GM21576 (cell line): ENCODE measurements around the gene PFDN2.
"Not testable (repeated sequence)": the region's sequence is repeated elsewhere in the genome, so short reads cannot be mapped to it uniquely, and the experiment has no call there.

Experiments
- ATAC-seq: cut with Tn5 transposase; IDR thresholded peaks from one replicate; pipeline ENCODE4 v1.9.1; 2021; ENCODE audit warnings: mild to moderate bottlenecking, moderate library complexity; ENCODE audit not compliant: unreplicated experiment

The PFDN2 gene

DNA sequence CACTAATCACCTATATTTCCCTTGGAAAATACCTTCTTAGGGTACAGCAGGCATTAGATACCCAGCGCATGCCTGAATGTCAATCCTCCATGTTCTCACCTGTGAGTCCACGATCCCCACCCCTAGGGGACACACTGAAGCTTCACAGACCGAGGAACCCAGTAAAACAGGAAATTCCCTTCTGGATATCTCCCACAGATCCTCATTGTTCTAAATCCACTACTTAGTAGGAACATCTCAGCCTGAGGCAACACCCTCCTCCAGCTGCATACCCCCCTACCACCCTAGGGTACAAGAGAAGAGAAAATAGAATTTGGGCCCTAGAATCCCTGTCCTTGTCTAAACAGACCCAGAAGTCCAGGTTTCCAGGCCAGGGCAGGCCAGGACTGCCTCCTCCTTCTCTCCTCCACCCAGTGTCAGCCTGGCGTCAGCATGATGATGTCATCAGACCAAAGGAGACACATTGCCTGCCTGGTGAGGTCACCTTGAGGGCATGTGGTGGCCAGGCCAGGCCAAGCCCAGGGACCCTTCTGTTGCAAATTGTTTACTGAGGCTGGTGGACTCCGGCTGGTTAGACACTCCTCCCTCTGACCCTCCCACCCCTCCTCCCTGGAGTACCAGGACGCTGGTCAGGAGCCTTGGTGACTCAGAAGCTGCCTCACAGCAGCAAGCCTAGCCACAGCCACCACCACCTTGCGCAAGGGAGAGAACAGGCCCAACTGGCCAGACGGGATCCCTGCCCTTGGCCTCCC, 34.7 kb downstream of the PFDN2 start:
- no peak for ATAC-seq

DNA sequence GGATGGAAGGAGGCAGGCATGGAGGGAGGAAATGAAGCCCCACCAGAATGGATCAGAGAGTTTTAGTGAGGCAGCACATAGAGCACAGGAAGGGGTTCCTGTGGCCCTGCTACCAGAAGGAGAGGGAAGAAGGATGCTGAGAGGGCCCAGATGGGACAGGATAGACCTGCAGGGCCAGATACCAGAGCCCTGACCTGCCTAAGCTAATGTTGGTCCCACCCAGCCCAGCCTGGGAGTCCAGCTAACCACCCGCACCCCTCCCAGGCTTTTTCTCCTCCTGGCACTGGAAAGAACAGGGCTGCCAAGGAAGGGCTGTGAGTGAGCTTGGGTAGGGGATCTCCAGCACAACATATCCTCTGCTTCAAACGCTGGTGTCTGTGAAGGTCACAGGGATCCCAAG, 35.4 kb downstream of the PFDN2 start:
- ATAC-seq: no peak

DNA sequence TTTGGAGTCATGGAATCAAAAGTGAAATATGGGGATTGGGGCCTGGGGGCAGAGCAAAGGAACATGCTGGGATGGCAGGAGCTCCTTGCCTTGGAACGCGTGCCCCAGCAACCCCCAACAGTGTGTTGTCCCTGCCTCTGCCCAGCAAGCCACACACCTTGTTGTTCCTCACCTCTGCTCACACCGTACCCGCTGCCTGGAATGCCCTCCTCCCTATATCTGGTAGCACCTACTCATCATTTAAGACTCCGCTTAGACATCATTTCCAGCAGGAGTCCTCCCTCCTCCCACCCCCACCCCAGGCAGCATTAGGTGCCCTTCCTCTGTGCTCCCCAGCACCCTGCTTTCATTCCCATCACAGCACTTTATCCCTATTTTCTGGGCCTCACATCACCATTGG, 36.3 kb downstream of the PFDN2 start:
- ATAC-seq: no peak

DNA sequence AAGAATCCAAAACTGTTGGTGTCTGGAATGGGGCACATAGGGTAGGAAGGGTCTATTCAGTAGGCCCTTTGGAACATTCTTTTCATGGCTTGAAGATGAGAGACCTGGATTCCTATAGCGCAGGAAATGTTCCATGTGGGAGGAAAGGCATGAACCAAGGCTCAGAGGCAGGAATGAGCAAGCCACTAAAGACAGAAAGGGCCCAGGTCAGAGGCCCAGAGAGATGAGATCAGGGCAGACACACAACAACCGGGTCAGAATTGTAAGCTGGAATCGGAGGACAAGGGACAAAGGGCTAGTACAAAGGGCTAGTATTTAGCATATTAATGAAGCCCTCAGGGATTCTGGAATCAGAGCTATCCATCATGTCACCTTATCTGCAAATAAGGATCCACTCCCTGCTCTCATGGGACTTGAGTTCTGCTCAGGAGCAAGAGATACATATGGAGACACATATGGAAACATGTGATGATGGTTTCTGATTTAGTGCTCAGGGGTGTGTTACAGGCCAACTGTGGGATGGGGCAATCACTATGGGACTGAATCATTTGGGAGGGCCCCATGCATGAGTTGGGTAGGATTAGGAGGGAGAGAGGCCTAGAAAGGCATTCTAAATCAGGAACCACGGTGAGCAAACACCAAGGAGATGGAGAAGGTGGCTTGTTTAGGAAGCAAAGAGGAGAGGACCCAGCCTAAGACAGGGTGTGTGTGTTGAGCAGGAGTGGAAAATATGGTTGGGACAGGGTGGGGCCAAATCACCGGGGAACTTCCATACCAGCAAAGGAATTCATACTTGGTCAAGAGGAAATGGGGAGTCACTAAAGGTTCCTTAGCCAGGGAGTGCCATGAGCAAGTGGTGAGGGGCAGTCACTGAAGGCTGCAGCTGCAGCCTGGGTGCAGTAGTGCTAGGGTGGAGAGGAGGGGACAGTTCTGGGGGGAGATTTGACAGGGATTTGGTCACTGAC, 37.1 kb downstream of the PFDN2 start:
- ATAC-seq: no peak

DNA sequence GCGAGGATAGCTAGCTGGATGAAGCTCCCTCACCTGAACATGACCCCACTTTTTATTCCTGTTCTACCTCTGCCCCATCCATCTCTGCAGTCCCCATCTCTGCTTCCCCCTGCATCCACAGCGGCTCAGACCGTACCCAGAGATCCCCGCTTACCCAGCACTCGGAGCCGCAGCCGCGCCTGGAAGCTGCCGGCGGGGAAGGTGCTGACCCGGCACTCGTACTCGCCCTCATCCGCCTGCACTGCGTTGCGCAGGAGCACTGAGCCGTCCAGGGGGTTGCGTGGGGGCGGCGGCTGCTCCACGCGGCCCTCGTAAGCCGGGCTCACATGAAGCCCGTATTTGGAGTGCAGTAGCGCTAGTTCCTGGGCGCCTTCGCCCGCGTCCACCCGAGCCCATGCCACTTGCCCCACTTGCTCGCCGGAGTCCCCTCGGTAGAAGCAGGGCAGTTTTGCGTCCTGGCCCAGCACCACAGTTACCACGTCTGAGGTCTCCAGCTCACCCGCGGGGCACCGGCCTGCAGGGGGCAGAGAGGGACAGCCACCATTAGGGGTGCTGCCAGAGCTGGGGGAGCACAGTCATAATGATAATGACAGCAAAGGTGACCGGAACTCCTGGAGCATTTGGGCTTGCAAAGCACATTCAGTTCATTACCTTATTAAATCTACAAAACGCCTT, 38.3 kb downstream of the PFDN2 start:
- no peak for ATAC-seq

DNA sequence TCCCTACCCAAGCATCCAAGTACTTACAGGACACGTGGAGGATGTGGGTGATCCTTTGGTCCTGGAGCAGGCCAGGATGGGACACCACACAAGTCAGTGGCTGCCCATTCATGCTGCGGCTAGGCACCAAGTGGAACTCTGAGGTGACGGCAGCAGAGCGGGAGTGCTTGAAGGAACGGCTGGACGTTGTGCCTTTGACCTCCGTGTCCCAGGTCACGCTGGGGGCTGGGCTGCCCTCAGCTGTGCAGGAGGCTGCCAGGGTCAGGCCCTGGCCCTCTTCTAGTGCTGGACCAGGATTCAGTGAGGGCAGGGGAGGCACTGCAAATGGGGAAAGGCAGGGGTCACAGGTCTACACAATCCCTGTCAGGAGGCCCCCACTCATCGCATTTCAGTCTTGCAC, 40.4 kb downstream of the PFDN2 start:
- no peak for ATAC-seq

DNA sequence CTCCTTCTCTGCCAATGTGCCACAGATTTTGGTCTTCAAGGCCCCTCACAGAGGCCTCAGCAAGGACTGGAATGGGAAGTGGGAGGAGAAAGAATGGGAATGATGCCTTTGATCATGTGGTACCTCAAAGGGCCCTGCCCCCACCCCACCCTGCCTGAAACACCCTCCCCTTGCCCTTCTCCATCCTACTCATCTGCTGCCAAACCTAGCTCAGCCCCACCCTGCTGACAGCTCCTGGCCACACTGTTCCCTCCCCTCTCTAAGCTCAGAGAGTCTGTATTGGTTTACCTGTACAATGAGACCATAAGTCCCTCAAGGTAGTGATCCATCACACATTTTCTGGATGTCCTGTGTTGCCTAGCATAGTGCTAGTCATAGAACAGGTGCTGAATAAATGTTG, 41.4 kb downstream of the PFDN2 start:
- ATAC-seq: no peak

DNA sequence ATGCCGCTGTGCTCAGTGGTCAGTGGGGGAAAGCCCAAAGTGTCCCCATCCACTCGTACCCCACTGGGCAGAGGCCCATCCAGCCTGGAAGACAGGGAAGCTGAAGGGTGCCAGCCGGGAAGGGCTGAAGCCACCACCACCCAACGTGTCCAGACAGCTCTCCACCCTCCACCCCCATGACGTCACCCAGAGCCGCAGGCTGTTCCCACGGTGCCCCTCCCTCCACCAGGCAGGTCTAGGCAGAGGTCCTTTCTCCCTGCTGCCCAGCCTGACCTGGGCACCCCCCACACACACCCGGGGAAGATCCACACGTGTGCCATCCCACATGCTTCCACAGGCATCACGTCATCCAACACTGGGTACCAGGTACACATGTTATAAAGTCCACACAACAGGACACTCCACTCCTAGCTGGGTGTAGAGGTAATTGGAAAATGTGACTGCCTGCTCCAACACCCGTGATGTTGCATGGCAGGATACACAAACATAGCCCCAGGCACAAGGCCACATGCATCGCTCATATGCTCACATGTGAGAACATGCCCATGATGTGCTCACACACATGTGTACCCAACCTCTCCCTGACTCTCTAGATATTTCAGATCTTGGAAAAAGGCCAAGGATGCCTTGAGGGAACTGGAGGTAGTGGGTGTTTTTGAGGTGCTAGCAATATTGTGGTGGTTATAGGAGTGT, 43.0 kb downstream of the PFDN2 start:
- ATAC-seq: no peak

DNA sequence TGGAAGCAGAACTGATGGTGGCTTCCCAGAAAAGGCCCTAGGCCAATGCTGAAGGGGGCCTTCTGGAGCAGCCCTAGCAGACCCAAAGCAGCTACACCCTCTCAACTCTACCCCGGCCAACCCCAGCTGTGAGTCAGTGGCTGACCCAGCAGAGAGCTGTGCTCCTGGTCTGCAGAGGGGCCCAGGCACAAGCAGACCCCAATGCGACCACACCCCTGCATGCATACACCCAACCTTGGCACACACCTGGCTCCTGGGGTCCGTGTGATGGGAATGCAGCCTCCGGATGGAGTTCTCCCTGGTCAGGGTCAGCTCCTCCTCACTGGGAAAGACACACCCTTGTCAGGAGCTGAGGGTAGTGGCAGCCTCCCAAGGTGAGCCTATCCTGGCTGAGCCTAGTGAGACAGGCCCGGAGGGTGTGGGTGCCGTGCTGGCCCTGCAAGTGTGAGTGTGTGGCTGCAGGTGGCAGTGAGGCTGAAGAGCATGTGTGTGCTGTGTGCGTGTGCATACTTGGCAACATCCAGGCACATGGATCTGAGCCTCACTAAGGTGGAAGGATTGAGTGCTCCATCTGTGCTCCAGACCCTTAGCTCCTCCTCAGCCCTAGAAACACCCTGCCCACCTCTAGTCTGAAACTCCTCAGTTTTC, 44.2 kb downstream of the PFDN2 start:
- no peak for ATAC-seq

DNA sequence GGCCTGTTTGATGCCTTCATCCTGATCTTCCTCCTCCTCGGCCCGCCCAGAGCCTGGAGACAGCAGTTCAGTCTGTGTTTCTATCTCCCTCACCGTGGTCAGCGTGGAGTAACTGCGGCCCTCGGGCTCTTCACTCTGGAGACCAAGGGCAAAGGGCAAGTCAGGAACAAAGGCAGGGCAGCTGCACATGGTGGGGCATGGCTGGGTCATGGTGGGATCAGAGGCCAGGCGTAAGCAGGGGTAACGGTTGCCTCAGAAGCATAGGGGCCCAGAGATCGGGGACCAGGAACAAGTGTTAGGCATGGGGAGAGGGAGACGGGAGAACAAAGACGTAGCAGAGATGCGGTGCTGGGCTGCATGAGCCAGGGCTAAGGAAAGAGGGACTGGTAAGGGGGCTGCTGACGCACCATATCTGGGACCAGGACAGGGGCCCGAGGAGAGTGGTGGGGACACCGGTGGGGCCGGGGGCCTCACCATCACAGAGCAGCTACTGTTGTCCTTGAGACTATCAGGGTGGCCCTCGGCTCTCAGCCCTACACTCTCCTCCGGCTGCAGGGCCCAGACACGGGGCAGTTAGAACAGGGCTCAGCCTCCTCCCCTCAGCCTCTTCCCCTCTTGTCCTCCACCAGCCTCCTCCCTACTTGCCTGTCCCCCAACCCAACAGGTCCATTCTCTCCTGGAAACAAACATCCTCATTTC, 44.9 kb downstream of the PFDN2 start:
- no peak for ATAC-seq

DNA sequence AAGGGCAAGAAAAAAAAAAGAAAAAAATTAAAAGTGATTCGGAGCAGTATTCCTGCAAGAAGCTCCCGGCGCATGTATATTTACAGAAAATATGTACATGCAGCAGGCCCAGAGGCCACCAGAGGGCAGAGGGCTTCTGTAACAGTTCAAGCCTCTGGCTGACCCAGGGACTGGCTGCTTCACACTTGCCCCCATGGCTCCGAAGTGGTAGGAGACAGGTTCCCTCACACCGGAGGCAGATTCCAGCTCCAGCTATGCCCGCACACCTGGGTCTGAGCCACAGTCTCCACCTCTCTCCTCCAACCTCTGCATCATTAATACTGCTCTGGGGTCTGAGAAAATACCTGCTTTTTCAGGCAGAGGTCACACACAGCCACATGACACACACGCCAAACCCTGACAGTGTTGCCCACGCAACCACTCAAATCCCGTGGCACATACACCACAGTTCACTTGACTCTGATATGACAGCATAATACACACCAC, 45.9 kb downstream of the PFDN2 start:
- ATAC-seq: no peak

DNA sequence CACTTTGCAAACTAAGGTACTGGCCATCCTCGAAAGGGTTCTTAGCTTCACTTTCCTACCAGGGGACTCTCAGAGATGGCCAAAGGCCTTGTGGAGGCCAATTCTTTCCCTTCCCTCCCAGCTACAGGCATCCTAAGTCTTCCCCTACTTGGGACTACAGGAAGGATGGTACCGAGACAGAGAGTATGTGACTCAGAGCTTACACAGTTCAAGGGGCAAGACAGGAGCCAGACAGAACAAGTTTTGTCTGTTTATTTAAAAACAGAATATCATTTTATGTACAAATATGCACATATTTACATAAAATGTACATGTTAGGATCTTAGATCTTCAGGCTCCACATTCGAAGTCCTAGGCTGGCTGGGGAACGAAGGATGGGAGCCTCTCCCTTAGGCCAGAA, 47.1 kb downstream of the PFDN2 start:
- no peak for ATAC-seq

DNA sequence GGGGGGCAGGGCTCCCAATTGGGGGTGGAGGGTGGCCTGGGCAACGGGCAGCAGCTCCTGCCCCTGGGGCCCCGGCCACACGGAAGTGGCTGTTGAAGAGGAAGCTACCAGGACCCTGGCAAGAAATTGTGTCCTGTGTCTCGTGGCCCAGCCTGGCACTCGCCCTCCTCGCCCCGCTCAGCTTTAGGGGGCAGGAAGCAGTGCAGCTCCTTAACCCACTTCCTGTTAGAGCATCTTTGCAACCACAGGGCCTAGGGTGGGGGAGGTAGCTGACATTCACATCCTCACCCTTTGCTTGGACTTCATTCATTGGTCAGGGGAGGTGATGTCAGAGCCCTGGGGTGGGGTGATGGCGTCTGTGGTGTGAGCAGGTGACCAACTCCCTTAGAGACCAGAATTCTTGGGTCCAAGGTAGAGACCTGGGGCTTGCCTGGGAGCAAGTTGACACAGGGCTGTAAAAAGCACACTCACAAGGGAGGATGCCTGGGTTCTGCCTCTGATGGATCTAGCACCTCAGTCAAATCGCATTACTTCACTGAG, 48.0 kb downstream of the PFDN2 start, which contains the start of gene ARHGAP30:
Gene ARHGAP30, minus strand, starts transcription at position 161 of the 540 bp plus-strand sequence. CDS start 267 bp downstream, outside the sequence.
- ATAC-seq: peak; percentile 76

DNA sequence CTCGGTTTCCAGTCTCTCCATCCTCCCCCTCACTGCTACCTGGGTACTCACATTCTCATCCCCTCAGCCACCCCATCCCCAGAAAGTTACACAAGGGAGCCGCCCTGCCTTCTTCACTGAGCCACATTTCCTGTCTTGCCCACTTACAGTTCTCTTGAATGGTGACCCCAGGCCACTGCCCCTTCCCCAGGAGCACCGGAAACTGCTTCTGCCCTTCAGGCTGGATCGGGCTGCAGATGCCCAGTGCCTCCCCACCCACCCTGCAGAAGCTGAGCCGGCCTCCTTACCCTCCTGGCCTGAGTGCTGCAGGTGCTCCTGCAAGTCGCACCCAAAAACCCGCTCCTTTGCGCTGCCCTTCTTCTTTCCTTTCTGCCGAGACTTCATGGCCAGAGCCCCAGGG, 48.6 kb downstream of the PFDN2 start:
- ATAC-seq: no peak

DNA sequence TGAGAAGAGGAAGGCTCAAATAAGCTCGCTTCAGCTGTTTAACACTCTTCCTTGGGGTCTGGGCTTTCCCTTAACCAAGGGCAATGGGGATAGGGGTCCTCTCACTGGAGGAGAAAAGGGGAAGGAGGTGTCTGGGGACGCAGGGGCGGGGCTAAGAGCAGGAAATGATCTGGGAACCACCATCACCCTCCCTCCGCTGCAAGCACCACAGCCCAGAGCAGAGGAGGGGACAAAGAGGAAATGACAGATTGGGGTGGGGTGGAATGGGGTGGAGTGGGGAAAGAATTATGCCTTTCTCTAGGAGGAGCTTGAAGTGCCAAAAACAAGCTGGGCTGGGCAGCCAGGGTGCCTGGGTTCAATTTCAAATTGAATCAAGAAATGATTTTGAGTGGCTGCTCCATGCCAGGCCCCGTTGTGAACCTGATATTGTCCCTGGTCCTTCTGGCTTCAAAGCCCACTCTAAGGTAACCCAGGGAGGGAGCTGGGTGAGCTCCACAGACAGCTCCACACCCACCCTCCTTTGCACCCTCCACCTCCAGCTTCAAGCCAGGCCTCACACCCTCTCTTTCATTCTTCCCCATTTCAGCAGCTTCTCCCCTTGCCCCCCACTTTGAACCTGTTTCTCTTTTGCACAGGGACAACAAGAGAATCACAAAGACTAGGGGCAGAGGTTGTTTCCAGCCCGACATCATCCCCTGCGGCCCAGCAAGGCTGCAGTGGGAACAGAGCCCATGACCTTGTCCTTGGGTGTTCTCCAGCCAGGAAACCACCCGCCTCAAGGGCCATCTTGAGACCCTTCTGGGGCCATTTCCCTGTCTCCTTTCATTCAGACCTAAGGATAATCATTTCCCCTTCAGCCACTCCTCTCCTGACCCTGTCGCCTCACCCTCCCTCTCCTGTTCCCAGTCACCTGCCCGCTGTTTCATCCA, 49.3 kb downstream of the PFDN2 start:
- peak; percentile 49 for ATAC-seq

DNA sequence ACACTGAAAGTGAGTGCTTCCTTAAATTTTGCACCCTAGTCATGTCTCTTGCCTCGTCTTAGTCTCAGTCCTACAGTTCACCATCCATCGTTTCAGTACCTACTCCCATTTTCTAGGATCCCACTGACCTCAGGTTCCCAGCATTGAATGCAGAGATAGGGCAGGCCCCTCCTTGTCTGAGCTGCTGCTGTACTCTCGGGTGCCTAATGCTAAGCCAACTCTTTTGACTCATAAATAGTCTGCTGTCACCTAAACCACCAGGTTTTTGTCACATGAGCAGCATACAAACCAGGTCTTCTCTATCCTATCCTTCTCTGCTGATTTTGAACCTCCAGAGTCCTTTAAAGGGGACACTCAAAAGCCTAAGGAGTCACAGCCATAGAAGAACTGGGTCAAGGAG, 51.1 kb downstream of the PFDN2 start:
- no peak for ATAC-seq

DNA sequence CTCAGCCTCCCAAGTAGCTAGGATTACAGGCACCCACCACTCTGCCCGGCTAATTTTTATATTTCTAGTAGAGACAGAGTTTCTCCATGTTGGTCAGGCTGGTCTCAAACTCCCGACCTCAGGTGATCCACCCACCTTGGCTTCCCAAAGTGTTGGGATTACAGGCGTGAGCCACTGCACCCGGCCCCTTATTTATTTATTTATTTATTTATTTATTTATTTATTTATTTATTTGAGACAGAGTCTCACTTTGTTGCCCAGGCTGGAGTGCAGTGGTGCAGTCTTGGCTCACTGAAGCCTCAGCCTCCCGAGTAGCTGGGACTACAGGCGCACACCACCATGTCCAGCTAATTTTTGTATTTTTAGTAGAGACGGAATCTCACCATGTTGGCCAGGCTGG, 52.2 kb downstream of the PFDN2 start:
- ATAC-seq: not testable (repeated sequence)

DNA sequence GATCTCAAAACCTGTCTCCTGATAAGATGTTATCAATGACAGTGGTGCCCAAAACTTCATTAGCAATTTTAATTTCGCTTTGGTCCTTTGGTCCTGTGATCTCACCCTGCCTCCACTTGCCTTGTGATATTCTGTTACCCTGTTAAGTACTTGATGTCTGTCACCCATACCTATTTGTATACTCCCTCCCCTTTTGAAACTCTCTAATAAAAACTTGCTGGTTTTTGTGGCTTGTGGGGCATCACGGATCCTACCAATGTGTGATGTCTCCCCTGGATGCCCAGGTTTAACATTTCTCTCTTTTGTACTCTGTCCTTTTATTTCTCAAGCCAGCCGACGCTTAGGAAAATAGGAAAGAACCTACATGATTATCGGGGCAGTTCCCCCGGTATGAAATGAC, 53.9 kb downstream of the PFDN2 start:
- not testable (repeated sequence) for ATAC-seq
